ENCODE data around the gene LPP. TPM values are rescaled to one million over a fixed set of nuclear protein-coding genes. Genes with fewer than 3 reads are reported as not detected.

LPP gene
- total and polyA plus RNA-seq, 10 of the 15 experiments (the other 5 are each of a cell fraction or from before 2014, with no cell fraction given) = under 0.01 to 0.62 (median 0.03) TPM

- 51% methylated on average over 7 of the region's 7 CpGs for WGBS (ENCODE audit: insufficient coverage, insufficient replicate concordance, low lambda C conversion rate, missing lambda C conversion rate)
- Histone ChIP-seq H3K79me2 (ENCODE audit: control insufficient read depth, insufficient read depth, low read length) (no peaks in the 10 kb centered on the region), H3K4me2 (ENCODE audit: control insufficient read depth, insufficient read depth) (no peak overlapping the region), H3K4me3 (no peak overlapping the region), H4K20me1 (ENCODE audit: control insufficient read depth, insufficient read depth) (no peaks in the 10 kb centered on the region), H3K9ac (ENCODE audit: control insufficient read depth, insufficient read depth, low read length) (no peak overlapping the region), H3K36me3 (ENCODE audit: control insufficient read depth in 2 of 2, insufficient read depth in 2 of 2, low read length in 1 of 2) (no peaks in the 10 kb centered on the region), H2AFZ (ENCODE audit: control insufficient read depth, low read depth, low read length) (no peak overlapping the region), H3K4me1 (ENCODE audit: control insufficient read depth, insufficient read depth, low read length) (no peaks in the 10 kb centered on the region), H3K27me3 (replicated peaks in 1 of 2; ENCODE audit: control insufficient read depth in 2 of 2, insufficient read depth in 2 of 2, low read length in 1 of 2) (no peaks in the 10 kb centered on the region; a peak in 1 of 4 replicates), H3K27ac (ENCODE audit: control insufficient read depth, insufficient read depth) (no peak overlapping the region), H3K9me3 (replicated peaks; ENCODE audit: control insufficient read depth, insufficient read depth, low read length) (no peaks in the 10 kb centered on the region)
- RAD21 ChIA-PET (ENCODE audit: unreplicated experiment) = no interaction called here
- DNase-seq (ENCODE audit: low read depth, low spot score) (no peak), FAIRE-seq (no peak), ATAC-seq (no peak)
- SMC1A ChIA-PET (ENCODE audit: uncharacterized antibody, unreplicated experiment) = no interaction called here
- POLR2A ChIA-PET = no interaction called here
- intact Hi-C loops (cut with micrococcal nuclease; ENCODE audit: unreplicated experiment) = no loop called here
- in situ Hi-C loops (cut with MboI) = no loop called here
- TF ChIP-seq CHD2 (IDR thresholded peaks at IDR 0.05; ENCODE audit: borderline replicate concordance, low read depth, low read length) = no peak
- TF ChIP-seq YY1 (IDR thresholded peaks at IDR 0.05; ENCODE audit: low read depth, low read length) = no peak
- TF ChIP-seq BCL3 (IDR thresholded peaks at IDR 0.05; ENCODE audit: borderline replicate concordance, insufficient read depth, low read depth, low read length, poor library complexity, severe bottlenecking) = no peak
- no peak for TF ChIP-seq POU2F2 (IDR thresholded peaks at IDR 0.05; ENCODE audit: borderline replicate concordance, low read depth, low read length)
- no peak for TF ChIP-seq NR2C1 (IDR thresholded peaks at IDR 0.05)
- TF ChIP-seq NFYB (IDR thresholded peaks at IDR 0.05; ENCODE audit: insufficient read depth, low read depth, low read length) = no peak
- no peak for TF ChIP-seq NR2F1 (conservative IDR thresholded peaks at IDR 0.05)
- TF ChIP-seq TAF1 (IDR thresholded peaks at IDR 0.05; ENCODE audit: borderline replicate concordance, low read depth, low read length) = no peak
- no peak for TF ChIP-seq PRDM15 (CRISPR knock-in tag; IDR thresholded peaks at IDR 0.05)
- no TSS peak for BruUV-seq (replicated peaks)
- CTCF ChIA-PET = no interaction called here
Observed at GRCh38 chr3:188906236-188906635, 752.3 kb downstream of the LPP start.

Measured in GM12878 (cell line).